GM04504 (cell line): Measurements from ENCODE around the gene NYNRIN.
"Not testable (repeated sequence)": the region's sequence is repeated elsewhere in the genome, so short reads cannot be mapped to it uniquely, and the experiment has no call there.

ENCODE experiments used
- DNase-seq: peaks from one replicate; pipeline ENCODE4 v3.0.0-alpha.2; 2012; ENCODE audit warnings: low read depth

NYNRIN gene

GRCh38 chr14:24431569-24432258 is 32.9 kb downstream of the NYNRIN start:
- DNase-seq = peak; percentile 86

- no peak for DNase-seq
Measured at GRCh38 chr14:24432259-24433131, 33.7 kb downstream of the NYNRIN start.

- no peak for DNase-seq
Measured at GRCh38 chr14:24434036-24434435, 35.2 kb downstream of the NYNRIN start.

GRCh38 chr14:24434676-24435075 is 35.9 kb downstream of the NYNRIN start:
- DNase-seq = no peak

- no peak for DNase-seq
Measured at GRCh38 chr14:24435192-24435810, 36.5 kb downstream of the NYNRIN start.

- no peak for DNase-seq
Measured at GRCh38 chr14:24435998-24436354, 37.2 kb downstream of the NYNRIN start.

DNA sequence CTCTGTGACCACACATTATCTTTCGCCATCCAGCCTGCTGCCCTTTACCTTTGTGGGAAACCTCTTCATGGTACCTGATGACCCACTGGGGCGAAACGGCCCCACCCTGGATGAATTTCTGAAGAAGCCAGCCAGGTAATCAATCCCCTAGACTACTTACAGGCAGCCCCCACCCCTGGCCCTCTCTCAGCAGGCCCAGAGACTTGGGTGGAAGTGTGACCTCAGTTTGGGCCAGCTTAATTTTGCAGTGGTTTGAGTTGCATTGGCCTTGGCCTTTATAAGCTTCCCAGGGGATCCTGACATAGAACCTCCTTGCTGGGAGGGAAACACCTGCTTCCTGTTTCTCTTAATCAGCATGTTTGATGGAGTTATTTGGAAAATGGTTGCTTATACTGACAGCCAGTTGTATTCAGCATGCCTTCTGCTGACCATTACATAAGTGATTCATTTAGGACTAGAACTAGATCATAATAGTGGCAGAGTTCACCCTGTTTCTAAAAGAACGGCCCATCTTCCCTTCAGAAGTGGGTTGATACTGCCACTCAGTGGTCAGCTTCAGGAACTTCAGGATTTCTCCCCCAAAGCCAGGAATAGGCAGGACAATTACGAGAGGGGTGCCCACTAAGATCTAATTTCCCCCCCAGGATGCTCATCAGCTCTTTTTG is 37.7 kb downstream of the NYNRIN start:
- peak; percentile 62 for DNase-seq

DNA sequence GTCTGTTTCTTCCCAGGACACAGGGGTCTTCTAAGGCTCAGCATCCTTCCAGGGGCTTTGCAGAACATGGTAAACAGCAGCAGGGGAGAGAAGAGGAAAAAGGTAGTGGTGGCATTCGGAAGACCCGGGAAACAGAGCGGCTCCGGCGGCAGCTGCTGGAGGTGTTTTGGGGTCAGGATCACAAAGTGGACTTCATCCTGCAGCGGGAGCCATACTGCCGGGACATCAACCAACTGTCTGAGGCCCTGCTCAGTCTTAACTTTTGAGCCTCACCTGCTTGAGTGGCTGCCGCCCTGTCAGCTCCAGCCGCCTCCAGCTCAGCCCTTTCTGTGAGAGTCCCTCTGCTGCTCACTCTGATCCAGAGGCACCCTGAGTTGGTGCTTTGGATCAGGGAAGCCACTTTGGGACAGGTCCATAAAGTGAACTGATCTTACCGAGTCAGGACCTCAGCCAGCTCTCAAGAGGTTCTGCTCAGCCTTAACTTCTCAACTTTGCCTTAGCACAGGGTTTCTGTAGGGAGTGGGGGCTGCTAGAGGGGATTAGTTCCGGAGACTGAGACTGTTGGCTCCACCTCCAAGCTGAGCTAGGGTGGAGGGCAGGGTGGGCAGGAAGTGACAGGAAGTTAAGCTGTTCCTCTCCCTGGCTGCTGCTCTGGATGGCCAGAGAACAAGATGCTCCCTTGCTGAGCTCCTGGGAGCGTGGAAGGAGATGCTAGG is 38.4 kb downstream of the NYNRIN start:
- DNase-seq = no peak

GRCh38 chr14:24437736-24438067 is 38.9 kb downstream of the NYNRIN start:
- no peak for DNase-seq

GRCh38 chr14:24438223-24439097 is 39.7 kb downstream of the NYNRIN start:
- DNase-seq = no peak

DNA sequence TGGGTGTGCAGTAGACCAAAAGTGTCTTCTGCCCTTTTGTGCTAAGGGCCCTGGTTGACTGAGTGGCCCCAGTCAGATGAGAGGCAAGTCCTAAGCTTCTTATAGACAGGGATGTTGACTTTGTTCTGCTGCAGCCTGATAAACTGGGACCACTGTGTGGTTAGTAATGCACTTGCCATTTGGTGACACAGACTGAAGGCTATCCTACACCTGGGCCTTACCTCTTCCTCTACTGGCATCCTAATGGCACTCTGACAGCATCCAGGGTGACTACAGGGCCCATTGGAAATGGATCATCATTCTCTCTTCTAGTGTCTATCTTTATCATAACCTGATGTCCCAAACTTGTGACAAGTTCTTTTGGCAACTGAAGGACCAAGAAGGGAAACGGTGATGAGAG is 40.5 kb downstream of the NYNRIN start:
- DNase-seq = no peak

- no peak for DNase-seq
Measured at GRCh38 chr14:24439830-24440605, 41.2 kb downstream of the NYNRIN start.

DNA sequence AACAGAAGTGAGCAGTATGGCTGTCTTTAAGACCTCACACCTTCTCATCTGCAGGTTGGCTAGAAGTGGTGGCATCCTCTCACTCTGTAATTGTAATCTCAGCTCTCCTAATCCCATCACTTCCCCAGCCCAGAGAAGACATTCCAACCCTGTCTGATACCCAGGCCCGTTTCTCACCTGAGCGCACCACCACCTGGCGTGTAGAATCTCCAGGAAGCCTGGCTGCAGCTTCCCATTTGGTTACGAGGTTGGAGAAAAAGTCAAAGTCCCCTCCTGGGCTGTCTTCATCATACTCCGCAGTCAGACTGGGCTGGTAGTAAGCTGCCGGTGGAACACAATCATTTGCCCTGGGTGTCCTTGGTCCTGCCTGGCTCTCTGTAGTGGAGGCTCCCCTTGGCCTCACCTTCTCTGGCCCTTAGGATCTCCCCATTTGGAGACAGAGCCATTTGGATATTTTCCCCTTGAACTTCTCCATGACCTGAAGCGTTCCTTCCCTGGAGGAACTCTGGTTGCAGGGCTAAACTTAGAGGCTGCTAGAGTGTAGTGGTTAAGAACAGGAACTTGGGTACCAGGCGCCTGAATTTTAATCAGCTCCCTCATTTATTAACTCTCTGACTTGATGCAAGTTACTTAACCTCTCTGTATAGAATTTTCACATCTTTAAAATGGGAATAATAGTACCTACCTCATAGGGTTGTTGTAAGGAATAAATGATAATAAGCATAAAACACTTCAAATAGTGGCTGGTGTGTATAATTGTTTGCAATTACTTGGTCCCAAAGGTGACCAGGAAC is 42.0 kb downstream of the NYNRIN start:
- no peak for DNase-seq

DNA sequence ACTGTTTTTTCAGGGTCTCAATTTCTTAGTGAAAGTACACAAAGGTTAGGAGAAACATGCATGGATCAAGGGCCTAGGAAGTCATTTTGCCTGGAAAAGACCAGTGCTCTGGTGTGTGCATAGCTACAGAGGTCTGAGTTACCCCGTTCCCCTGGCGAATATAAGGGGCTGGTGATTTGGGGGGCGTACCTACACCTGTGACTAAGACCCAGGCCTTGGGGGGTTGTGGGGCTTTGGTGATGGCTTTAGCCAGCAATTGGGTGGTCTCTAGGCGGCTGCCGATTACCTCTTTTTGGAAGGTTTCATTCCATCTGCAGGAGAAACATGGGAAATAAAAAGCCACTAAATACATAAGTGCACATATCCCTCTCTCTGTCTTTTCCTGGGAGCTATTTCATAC is 42.7 kb downstream of the NYNRIN start:
- DNase-seq = no peak

DNA sequence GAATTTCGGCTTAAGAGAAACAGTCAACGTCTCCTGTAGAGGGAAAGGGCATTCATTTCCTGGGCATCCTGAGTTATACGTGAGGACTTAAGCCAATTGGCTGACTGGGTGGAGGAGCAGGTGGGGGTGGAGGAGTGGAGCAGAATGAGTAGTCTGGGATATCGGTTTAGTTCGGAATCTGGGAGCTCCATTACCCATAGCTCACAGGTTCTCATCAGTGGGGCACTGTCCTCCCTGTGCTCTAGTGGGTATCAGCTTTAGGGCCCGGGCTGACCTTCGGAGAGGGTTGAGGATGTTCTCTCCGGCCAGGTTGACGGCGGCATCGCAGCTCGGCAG is 43.1 kb downstream of the NYNRIN start:
- no peak for DNase-seq

- peak; percentile 98 for DNase-seq
Measured at GRCh38 chr14:24442240-24443052, 43.6 kb downstream of the NYNRIN start, which contains the start of gene SDR39U1. Gene SDR39U1 (minus strand): TSS chr14:24442776. CDS start chr14:24442769, 7 bp downstream.

DNA sequence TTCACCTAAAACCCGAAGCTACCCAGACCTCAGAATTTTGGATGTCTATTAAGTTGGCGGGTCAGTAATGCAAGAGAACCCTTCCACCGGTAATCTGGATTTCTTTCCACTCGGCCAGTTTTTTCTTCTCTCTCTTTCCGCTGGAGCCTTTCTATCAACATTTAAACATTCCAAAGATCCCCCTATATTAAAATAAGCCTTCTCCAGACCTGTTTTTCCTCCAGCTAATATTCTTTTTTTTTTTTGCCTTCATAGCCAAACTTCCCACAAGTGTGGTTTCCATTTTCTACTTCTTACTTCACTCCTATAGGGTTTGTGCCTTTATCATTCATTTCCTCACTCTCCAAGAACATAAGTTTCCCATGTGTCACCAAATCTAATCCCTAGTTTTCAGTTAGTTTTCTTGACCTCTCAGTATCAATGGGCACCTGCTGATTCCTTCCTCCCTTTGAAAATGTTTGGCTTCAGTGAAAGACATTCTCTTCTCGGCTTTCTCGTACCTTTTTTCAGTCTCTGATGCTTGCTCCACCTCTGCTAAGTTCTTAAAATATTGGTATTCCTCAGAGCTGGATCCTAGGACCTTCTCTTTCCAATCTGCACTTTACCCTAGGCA is 44.4 kb downstream of the NYNRIN start:
- no peak for DNase-seq

GRCh38 chr14:24450828-24451227 is 52.0 kb downstream of the NYNRIN start:
- DNase-seq = not testable (repeated sequence)
